ENCODE data around the gene LYSET.
"Not testable (repeated sequence)": the region's sequence is repeated elsewhere in the genome, so short reads cannot be mapped to it uniquely, and the experiment has no call there.

The LYSET gene, protein sequence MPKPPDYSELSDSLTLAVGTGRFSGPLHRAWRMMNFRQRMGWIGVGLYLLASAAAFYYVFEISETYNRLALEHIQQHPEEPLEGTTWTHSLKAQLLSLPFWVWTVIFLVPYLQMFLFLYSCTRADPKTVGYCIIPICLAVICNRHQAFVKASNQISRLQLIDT

DNA sequence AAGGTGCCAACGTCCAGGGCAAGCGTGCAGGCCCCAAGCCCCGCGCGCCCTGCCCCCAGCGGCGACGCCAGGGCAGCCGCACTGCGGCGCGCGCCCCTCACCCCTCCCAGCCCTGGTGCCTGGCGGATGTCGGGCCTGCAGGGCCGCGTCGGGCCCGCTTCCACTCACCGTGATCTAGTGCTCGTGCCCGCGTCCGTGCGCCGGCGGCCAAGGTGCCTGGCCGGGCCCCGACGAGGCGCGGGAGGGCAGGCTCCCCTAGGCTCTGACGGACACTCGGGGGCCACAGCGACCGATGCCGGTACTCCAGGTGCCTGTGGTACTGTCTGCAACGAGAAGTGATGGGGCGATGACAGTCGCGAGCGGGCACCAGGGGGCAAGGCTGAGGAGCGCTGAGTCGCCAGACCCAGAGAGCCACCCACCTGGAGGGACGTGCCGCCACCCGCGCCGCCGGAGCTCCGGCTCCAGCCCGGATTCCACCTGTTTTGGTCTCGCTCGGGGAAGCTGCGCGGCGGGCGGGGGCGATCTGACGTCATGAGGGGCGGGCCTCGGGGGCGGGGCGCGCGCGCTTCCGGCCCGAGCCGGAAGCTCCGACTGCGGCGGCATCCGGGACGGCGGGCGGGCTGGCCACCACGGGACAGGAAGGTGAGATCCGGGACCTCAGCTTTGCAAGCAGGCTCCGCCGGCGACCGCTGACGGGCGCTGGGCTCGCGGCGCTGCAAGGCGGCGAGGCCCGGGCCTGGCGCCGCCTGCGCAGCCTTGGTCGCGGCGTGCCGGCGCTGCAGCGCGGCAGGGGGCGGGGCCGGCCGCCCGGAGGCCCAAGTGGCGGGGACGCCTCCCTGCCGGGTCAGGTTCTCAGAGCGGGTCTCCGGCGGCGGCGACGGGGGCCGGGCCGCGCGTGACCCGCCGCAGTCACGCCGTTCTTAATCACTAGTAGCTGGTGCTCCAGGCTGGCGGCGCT, at the start of gene LYSET, which contains the start of gene MOAP1:
LYSET (plus strand) TSS at position 927 of the 958 bp plus-strand sequence. CDS start 89 bp downstream, outside the sequence.
MOAP1 (minus strand) TSS at position 507 of the 958 bp plus-strand sequence. CDS start 655 bp downstream, outside the sequence.
- peak; percentile 96 for DNase-seq

GRCh38 chr14:93135399-93135798, 49.7 kb upstream of the LYSET start:
- no peak for DNase-seq

DNA sequence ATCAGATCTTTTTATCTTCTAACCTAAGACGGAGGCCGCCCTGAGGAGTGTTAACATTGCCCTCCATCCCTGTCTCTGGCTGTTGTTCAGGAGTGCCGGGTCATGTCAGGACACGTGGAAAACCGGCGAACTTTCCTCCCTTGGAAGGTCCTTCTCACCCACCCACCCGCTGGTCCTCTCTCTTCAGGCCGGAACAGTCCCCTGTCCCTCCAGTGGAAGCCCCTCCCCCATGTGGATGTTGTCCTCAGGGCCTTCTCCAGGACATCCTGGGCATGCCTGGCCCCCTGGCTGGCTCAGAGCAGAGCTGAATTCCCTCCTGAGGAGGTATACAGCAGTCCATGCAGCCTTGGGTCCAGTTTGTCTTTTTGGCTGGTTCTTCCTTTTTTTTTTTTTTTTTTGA, 49.1 kb upstream of the LYSET start:
- DNase-seq: no peak

DNA sequence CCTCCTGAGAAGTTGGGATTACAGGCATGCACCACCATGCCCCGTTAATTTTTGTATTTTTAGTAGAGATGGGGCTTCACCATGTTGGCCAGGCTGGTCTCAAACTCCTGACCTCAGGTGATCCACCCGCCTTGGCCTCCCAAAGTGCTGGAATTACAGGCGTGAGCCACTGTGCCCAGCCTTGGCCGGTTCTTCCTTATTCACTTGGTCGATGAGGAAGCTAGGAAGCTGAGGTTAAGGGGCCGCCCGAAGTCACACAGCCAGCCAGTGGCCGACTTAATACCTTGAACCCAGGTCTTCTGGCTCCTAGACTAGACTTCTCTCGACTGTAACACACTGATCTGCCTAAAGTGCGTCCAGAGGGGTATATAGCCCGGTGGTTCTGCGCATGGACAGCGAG, 48.6 kb upstream of the LYSET start:
- not testable (repeated sequence) for DNase-seq

GRCh38 chr14:93137864-93138263, 47.3 kb upstream of the LYSET start:
- no peak for DNase-seq

DNA sequence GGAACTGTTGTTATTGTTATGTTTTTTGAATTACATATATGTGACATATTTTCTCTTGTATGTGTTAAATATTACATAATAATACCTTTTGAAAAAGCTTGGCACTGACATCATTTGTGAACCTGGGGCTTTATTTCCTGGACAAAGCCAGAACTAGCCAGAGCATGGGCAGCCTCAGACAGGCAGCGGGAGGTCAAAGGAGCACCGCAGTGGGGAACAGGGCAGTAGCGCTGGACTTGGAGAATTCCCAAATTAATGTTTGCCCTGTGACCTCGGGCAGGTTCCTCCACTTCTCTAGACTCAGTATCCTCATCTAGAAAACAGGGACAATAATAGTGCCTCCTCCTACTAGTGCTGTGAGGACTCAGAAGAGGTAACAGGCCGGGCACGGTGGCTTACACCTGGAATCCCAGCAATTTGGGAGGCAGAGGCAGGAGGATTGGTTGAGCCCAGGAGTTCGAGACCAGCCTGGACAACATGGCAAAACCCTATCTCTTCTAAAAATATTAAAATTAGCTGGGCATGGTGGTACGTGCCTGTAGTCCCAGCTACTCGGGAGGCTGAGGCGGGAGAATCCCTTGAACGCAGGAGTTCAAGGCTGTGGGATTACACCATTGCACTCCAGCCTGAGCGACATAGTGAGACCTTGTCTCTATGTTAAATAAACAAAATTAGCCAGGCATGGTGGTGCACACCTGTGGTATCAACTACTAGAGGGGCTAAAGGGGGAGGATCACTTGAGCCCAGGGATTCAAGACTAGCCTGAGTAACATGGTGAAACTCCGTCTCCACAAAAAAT, 42.1 kb upstream of the LYSET start:
- no peak for DNase-seq

DNA sequence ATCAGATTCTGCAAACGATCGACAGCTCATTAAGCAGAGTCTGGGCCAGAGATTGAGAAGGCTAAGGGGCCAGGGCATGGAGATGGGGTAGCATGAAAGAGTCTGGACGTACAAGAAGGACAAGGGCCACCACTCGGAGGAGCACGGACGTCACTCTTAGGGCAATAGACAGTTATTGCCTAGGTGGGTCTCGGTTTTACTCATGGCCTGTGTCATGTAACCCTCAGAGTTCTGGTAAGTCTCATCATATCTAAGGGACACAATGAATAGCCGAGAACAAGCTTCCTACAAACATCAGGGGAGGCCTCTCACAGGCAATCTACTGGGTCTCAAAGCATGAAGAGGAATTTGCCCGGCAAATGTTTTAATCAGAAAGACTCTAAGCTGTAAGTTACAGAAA, 39.0 kb upstream of the LYSET start:
- no peak for DNase-seq

- no peak for DNase-seq
These were observed 36.1 kb upstream of the LYSET start for GRCh38 chr14:93148979-93149378.

DNA sequence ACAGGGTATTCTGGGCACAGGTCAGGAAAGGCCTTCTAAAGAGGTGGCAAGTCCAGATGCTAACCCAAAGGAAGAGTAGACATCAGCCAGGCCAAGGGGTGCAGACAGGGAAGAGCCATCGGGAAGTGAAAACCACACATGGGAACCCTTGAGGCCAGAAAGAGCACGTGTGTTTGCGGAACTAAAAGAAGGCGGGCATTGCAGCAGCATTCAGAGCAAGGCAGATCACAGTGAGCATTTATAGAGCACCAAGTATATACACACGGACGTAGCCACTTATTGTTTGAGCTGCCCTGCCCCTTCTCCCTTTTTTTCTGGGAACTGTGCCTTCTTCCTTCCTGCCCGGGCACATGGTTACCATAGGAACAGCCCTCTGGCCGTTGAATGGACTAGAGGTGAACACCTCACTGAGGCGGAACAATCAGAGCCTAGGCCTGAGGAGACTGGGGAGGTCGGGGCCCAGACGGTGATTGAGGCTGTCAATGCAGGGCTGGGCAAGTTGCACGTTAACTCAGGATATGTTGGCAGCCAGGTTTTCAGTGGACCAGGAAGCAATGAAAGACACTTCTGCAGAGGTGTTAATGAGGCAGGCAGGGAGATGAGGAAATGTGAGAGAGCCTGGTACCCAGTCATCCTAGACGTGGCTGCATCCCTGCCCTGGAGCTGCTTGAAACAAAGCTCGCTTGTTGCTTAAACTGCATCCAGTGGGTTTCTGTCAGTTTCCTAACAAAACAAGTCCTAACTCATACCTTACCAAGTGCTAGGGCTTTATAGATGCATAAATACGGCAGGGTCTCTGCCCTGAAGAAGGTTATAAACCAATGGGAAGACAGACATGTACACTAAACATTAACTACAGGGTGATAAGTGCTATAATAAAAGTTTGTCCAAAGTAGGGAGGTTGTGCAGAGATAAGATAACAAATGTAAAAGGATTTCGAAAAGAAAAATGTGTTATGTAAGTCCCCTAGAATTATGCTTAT, 34.6 kb upstream of the LYSET start:
- DNase-seq: no peak

DNA sequence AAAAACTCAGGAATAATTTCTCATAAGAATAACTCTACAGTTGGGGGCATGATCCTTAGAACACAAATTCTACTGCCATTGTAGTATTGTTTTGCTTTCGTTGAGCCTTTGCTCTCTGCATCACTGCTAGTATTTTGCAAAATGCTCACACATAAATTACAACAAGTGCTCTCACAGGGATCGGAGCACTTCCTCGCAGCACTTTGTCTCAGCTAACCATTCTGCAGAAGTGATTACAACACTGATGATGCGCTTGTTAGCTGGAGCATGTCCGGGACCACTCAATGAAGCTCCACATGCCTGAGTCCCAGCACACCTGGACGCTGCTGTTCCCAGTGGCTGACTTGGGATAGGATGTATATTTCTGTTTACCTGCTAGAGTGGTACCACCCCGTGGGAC, 32.0 kb upstream of the LYSET start:
- DNase-seq: no peak

DNA sequence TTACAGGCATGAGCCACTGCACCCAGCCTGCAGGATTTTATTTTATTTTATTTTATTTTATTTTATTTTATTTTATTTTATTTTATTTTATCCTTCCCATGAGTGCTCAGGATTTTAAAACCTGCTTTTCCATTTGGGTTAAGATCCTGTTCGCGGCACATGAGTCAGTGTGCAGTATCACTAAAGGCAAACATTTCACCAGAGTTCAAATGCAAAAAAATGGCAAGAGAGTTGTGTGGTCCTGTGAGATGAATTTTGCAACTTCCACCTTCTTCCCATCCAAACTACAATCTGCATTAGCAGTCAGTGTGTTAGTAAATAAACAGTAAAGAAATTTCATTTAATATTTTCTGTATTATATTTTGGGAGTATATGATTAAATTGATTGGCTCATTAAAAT, 29.4 kb upstream of the LYSET start:
- no peak for DNase-seq

GRCh38 chr14:93156693-93157369, 28.3 kb upstream of the LYSET start:
- DNase-seq: no peak

- DNase-seq: not testable (repeated sequence)
These were observed 26.8 kb upstream of the LYSET start for GRCh38 chr14:93158349-93158748.

DNA sequence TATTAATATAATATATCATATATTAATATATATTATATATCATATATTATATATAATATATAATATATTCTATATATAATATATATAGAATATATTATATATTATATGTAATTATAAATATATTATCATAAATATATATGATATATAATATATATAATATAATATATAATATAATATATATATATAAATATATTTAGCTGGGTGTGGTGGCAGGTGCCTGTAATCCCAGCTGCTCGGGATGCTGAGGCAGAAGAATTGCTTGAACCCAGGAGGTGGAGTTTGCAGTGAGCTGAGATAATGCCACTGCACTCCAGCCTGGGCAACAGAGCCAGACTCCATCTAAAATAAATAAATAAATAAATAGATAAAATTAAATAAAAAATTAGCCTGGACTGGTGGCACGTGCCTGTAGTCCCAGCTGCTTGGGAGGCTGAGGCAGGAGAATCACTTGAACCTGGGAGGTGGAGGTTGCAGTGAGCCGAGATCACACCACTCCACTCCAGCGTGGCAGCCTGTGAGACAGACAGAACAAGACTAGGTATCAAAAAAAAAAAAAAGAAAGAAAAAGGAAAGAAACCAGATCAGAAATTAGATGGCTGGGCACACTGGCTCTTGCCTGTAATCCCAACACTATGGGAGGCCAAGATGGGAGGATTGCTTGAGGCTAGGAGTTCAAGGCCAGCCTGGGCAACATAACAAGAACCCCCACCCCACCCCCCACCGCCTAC, 25.3 kb upstream of the LYSET start:
- DNase-seq: not testable (repeated sequence)

GRCh38 chr14:93160353-93160801, 24.7 kb upstream of the LYSET start:
- no peak for DNase-seq

- no peak for DNase-seq
These were observed 23.6 kb upstream of the LYSET start for GRCh38 chr14:93161411-93161940.

- DNase-seq: no peak
These were observed 21.6 kb upstream of the LYSET start for GRCh38 chr14:93163564-93163963.

GRCh38 chr14:93165271-93166265, 19.5 kb upstream of the LYSET start:
- DNase-seq: not testable (repeated sequence)

DNA sequence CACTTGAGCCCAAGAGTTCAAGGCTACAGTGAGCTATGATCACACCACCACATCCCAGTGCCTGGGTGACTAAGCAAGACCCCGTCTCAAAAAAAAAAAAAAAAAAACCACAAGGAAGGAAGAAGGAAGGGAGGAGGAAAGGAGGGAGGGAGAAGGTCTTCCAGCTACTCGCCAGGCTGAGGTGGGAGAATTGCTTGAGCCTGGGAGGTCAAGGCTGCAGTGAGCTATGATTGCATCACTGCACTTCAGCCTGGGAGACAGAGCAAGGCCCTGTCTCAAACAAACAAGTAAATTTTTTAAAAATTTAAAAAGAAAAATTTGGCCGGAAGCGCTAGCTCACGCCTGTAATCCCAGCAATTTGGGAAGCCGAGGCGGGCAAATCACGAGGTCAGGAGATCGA, 16.5 kb upstream of the LYSET start:
- not testable (repeated sequence) for DNase-seq
